ENCODE data around the gene MYL3. TPM values are rescaled to one million over a fixed set of nuclear protein-coding genes. Genes with fewer than 3 reads are reported as not detected.
"Not testable (repeated sequence)": the region's sequence is repeated elsewhere in the genome, so short reads cannot be mapped to it uniquely, and the experiment has no call there.

The MYL3 gene
- not detected for total RNA-seq

DNA sequence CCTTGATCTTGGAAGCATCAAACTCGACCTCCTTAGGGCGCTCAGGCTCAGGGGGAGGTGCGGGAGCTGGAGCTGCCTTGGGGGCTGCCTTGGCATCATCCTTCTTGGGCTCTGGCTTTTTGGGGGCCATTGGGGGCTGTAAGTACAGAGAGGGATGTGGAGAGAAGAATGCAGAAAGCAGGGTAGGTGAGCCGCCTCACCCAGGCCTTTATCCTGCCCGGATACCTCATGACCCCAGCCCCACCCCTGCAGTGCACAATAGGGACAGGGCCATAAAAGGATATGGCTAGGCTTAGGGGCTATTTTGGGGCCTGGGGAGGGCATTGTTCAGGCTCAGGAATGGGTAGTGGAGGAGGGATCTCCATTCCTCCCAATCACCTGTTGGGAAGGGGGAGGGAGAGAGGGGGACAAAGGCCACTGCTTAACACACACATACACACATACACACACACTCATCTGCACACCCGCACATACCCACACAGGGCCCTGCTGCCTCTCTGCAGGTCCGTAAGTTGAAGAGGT, at the start of gene MYL3:
Gene MYL3, minus strand, starts transcription at position 184 of the 522 bp plus-strand sequence. Its CDS starts 54 bp downstream, at position 130.
- POLR2A ChIA-PET = no interaction called here
- H3K27ac Mint-ChIP-seq = no peak within 1 kb of the TSS
- peaks cover 3% of the 10 kb centered on the region for H3K27me3 Mint-ChIP-seq
- no peak for DNase-seq
- no peaks in the 10 kb centered on the region for H3K4me1 Mint-ChIP-seq
- no peak for ATAC-seq (ENCODE audit: low read depth)
- H3K9me3 Mint-ChIP-seq = no peaks in the 10 kb centered on the region
- H3K36me3 Mint-ChIP-seq = no peaks in the 10 kb centered on the region
- no peak within 1 kb of the TSS for H3K4me3 Mint-ChIP-seq

DNA sequence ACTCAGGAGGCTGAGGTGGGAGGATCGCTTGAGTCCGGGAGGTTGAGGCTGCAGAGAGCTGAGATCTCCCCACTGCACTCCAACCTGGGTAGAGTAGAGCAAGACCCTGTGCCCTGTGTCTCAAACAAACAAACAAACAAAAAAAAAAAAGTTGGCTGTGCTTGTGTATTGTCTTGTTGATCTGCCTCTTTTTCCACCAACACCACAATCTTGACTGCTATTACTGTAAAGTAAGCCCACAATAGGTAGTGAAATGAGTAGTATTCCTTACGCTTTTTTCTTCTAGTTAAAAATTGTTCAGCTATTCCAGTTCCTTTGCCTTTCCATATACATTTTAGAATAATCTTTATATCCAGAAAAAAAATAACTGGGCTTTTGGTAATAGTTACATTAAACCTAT, 49.7 kb upstream of the MYL3 start:
- DNase-seq (no peak), ATAC-seq (ENCODE audit: low read depth) (no peak)
- POLR2A ChIA-PET = no interaction called here
- Mint-ChIP-seq H3K27me3 (no peaks in the 10 kb centered on the region), H3K9me3 (peaks cover 2% of the 10 kb centered on the region), H3K4me3 (no peak overlapping the region), H3K4me1 (peaks cover 14% of the 10 kb centered on the region), H3K36me3 (peaks cover 21% of the 10 kb centered on the region), H3K27ac (no peak overlapping the region)

DNA sequence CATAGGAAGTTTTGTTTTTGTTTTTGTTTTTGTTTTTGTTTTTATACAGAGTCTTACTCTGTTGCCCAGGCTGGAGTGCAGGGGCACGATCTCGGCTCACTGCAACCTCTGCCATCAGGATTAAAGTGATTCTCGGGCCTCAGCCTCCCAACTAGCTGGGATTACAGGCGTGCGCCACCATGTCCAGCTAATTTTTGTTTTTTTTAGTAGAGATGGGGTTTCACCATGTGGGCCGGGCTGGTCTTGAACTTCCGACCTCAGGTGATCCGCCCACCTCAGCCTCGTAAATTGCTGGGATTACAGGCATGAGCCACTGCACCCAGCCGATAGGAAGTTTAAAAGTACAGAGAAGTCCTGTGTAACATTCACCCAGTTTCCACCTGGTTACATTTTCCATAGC, 47.7 kb upstream of the MYL3 start:
- H3K36me3 Mint-ChIP-seq; ATAC-seq (ENCODE audit: low read depth); DNase-seq; H3K27ac Mint-ChIP-seq; H3K9me3 Mint-ChIP-seq; H3K4me3 Mint-ChIP-seq; H3K27me3 Mint-ChIP-seq: not testable (repeated sequence)
- H3K4me1 Mint-ChIP-seq = peaks cover 11% of the 10 kb centered on the region
- POLR2A ChIA-PET = interaction anchor here (1.1 kb wide), 1 partner anchor 65 kb away, joined by 3 read pairs; no protein-coding TSS in a partner anchor

DNA sequence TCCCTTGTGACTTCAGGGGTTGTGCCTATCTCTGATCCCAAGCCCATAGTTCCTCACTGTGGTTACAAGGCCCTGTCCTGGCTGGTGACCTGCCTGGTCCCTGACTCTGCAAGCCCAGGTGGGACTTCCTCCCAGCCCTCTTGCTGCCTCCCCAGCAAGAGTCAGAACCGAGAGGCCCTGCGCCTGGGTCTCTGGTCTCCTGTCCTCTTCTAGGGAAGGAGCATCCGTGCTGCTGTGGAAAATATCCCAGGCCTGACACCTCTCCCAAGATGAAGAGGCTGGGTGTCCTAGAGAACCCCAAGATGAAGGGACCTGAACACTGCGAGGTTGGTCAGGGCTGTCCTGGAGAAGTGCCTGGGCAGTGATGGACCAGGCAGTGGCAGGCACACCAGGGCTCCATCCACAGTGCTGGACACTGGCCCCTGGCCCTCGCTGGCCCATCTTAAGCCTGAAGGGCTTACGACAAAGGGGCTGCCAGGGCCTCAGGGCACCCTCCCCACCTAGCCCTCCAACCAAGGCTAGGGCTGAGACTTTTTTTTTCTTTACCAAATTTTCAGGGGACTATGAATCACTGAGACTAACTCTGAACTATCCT, 47.0 kb upstream of the MYL3 start:
- ATAC-seq (ENCODE audit: low read depth) = no peak
- Mint-ChIP-seq H3K4me1 (peaks cover 9% of the 10 kb centered on the region), H3K27ac (no peak overlapping the region), H3K36me3 (peaks cover 4% of the 10 kb centered on the region), H3K27me3 (no peaks in the 10 kb centered on the region), H3K9me3 (no peaks in the 10 kb centered on the region), H3K4me3 (no peak overlapping the region)
- POLR2A ChIA-PET = no interaction called here
- peak; percentile 21 for DNase-seq

DNA sequence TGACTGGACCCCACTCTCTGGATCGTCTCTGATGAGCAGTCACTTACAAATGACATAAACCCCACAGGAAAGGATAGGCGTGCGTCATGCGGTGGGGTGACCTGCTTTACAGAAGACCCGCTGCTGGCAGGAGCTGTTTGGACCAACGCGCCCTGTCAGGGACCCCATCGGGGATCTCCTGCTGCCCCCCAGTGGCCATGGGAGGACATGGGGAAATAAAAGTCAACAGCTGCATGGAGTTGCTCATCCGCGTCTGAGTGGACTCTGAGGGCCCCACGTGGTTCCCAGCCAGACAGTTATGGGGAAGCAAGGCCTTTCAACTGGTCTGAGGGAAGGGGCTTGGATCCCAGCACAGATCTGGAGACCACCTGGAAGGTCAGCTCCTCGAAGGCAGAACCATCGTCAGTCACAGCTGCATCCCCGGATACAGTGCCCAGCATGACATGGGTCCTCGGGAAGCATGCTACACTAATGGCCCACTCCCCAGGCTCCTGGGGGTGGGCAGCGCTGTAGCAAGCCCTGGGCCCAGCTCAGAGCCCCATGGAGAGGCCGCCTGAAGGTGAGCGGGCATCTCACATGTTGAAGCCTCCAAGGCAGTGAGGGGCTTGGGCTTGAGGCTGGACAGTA, 46.4 kb upstream of the MYL3 start:
- Mint-ChIP-seq H3K36me3 (peaks cover 2% of the 10 kb centered on the region), H3K27ac (peak overlapping the region; percentile 14), H3K4me3 (no peak overlapping the region), H3K4me1 (peaks cover 8% of the 10 kb centered on the region), H3K27me3 (no peaks in the 10 kb centered on the region), H3K9me3 (no peaks in the 10 kb centered on the region)
- POLR2A ChIA-PET = no interaction called here
- DNase-seq (peak; percentile 81), ATAC-seq (ENCODE audit: low read depth) (peak; percentile 80)

DNA sequence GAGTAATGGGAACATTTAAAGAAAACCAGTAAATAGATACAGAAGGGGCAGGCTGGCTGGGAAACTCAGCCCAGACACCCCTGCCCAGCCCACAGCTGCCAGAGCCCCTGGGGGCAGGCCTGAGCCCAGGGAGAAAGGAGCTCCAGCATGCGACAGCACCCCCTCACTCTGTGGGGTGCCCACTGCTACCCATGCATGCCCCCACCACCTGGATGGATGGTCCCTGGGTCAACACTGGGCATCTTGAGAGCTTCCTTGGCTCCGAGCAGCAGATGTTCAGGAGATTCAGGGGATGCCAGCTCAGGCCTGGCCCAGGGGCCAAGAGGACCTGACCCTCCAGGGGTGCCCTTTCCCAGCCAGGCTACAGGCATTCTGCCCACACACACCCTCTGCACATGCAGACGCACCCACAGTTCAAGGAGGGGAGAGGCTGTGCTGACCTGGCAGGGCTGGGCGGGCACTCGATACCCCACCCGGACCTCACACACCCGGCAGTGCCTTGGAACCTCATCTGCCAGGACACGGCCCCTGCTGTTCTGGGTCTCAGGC, 45.8 kb upstream of the MYL3 start:
- no peak overlapping the region for H3K4me3 Mint-ChIP-seq
- peaks cover 2% of the 10 kb centered on the region for H3K36me3 Mint-ChIP-seq
- DNase-seq (no peak), ATAC-seq (ENCODE audit: low read depth) (peak; percentile 8)
- H3K9me3 Mint-ChIP-seq = no peaks in the 10 kb centered on the region
- no peak overlapping the region for H3K27ac Mint-ChIP-seq
- H3K27me3 Mint-ChIP-seq = no peaks in the 10 kb centered on the region
- POLR2A ChIA-PET = no interaction called here
- H3K4me1 Mint-ChIP-seq = peaks cover 8% of the 10 kb centered on the region

DNA sequence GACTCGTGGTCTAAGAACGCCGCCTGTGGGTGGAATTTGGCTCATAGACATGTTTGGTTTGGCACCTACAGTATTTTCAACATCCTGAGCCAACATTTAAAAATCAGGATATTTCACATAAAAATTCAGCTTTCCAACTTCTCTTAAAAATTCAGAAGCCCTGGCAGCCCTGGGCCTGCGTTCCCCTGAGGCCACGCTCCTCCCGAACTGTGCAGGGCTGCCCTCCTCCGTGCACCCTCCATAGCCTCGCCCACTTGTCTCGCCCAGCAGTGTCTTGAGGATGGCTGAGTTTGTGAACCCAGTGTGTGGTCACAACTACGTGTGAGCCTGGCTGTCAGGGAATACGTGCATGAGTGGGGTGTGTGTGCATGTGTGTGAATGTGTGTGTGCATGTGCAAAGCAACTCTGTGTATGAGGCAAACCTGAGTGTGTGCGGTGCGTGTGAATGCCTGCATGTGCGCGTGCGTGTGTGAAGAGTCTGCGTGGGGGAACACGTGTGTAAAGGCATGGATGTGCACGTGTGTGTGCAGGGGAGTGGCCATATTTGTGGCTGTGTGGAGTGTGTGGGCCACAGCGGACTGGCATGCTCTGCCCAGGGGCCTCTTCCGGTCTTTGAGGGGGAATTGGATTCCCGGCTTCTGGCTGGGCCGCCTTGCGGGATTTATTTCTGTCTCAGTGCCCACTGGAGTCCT, 45.2 kb upstream of the MYL3 start:
- H3K36me3 Mint-ChIP-seq = peaks cover 2% of the 10 kb centered on the region
- ATAC-seq (ENCODE audit: low read depth) = no peak
- no peak overlapping the region for H3K4me3 Mint-ChIP-seq
- no peaks in the 10 kb centered on the region for H3K9me3 Mint-ChIP-seq
- no peak overlapping the region for H3K27ac Mint-ChIP-seq
- DNase-seq = peak; percentile 22
- H3K27me3 Mint-ChIP-seq = no peaks in the 10 kb centered on the region
- peaks cover 7% of the 10 kb centered on the region for H3K4me1 Mint-ChIP-seq
- POLR2A ChIA-PET = no interaction called here

DNA sequence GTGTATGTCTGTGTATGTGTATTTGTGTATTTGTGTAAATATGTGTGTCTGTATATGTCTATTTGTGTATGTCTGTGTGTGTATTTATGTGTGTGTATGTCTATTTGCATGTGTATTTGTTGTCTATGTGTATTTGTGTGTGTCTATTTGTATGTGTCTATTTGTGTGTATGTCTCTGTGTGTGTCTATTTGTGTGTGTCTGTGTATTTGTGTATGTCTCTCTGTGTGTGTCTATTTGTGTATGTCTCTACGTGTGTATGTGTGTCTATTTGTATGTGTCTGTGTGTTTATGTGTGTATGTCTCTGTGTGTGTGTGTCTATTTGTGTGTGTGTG, 44.7 kb upstream of the MYL3 start:
- Mint-ChIP-seq H3K27ac (no peak overlapping the region), H3K9me3 (no peaks in the 10 kb centered on the region), H3K27me3 (no peaks in the 10 kb centered on the region), H3K4me1 (peaks cover 5% of the 10 kb centered on the region), H3K4me3 (no peak overlapping the region), H3K36me3 (peaks cover 2% of the 10 kb centered on the region)
- ATAC-seq (ENCODE audit: low read depth) (no peak), DNase-seq (no peak)
- POLR2A ChIA-PET = no interaction called here

DNA sequence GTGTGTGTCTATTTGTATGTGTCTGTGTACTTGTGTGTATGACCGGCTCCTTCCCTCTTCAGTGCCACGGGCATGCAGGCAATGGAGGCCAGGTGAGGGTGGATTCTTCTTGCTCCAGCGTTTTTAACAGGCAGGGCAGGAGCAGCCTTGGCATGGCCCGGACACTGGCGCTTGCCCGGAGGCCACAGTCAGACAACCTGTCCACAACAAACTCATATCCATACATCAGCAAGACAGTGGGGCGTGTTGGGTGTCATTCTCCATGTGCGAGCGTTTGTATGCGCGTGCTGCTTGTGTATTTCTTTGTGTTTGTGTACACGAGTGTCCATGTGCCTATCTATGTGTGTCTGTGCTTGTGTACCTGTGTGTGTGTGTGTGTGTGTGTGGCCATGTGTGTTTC, 44.0 kb upstream of the MYL3 start:
- DNase-seq (peak; percentile 15), ATAC-seq (ENCODE audit: low read depth) (no peak)
- POLR2A ChIA-PET = no interaction called here

DNA sequence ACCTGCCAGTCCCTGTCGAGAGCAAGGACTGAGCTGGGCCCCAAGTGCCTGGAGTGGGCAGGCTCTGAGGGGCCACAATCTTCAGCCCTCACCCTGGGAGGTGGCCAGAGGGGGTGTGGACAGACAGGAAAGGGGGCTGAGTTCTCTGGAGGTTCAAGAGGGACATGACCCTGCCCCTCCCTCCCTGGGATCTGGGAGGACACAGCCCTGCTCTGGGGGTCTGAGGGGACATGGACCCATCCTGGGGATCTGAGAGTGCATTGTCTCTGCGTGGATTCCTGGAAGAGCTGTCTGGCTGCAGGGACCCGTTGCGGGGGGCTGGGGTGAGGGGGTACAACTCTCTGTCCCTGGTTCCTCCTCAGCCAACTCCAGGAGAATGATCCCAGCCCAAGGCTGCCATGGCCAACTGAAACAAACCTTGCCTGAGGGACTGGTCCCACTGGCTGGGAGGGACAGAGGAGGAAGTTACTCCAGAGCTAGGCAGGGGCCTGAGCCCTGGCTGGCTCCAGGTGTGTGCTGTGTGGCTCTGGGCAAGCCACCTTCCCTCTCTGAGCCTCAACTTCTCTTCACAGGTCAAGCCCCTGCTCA, 43.3 kb upstream of the MYL3 start:
- no peaks in the 10 kb centered on the region for H3K27me3 Mint-ChIP-seq
- H3K4me1 Mint-ChIP-seq = peaks cover 5% of the 10 kb centered on the region
- no peaks in the 10 kb centered on the region for H3K36me3 Mint-ChIP-seq
- no peak overlapping the region for H3K27ac Mint-ChIP-seq
- POLR2A ChIA-PET = no interaction called here
- no peak overlapping the region for H3K4me3 Mint-ChIP-seq
- no peaks in the 10 kb centered on the region for H3K9me3 Mint-ChIP-seq
- peak; percentile 23 for DNase-seq
- ATAC-seq (ENCODE audit: low read depth) = no peak

More for the DNA sequence above, 44.0 kb upstream of the MYL3 start:
- Mint-ChIP-seq H3K27me3 (no peaks in the 10 kb centered on the region), H3K9me3 (no peaks in the 10 kb centered on the region), H3K36me3 (peaks cover under 1% of the 10 kb centered on the region), H3K4me3 (no peak overlapping the region), H3K4me1 (peaks cover 5% of the 10 kb centered on the region), H3K27ac (peak overlapping the region; percentile 28)

DNA sequence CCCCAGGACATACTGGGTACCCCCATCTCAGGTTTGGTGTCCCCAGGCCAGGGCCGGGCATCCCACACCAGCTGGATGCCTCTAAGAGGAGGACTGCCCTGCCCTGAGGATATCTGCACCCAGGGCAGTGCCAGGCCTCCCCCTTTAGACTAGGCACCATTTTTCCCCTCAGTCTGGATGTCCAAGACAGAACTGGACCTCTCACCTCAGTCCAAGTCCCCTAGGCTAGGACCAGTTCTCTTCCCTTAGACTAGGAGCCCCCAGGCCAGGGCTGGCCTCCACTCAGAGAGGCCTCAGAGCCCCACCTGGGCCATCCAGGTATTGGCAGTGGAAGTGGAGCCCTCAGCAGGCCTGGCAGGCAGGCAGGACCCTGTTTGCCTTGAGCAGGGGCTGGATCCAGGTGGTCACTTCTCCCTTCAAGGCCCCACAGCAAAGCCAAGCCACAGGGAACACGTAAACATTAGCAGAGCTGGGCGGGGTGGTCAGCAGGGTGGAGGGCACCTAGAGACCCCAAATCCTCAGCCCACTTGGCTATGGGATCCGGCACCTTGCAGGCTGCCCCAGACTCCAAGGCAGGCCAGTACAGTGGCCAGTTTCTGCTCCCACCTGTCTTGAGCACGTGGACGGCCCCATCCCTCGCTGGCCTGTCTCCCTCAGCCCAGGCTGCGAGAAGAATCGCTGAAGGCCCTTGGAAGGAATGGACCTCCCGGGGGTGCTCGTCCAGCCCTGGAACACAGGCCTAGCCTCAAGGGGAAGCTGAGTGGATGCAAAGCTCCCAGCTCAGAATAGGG, 42.6 kb upstream of the MYL3 start:
- DNase-seq = peak; percentile 28
- H3K27ac Mint-ChIP-seq = no peak overlapping the region
- no peak for ATAC-seq (ENCODE audit: low read depth)
- peaks cover 5% of the 10 kb centered on the region for H3K4me1 Mint-ChIP-seq
- no peaks in the 10 kb centered on the region for H3K27me3 Mint-ChIP-seq
- no peaks in the 10 kb centered on the region for H3K36me3 Mint-ChIP-seq
- POLR2A ChIA-PET = no interaction called here
- no peaks in the 10 kb centered on the region for H3K9me3 Mint-ChIP-seq
- no peak overlapping the region for H3K4me3 Mint-ChIP-seq

DNA sequence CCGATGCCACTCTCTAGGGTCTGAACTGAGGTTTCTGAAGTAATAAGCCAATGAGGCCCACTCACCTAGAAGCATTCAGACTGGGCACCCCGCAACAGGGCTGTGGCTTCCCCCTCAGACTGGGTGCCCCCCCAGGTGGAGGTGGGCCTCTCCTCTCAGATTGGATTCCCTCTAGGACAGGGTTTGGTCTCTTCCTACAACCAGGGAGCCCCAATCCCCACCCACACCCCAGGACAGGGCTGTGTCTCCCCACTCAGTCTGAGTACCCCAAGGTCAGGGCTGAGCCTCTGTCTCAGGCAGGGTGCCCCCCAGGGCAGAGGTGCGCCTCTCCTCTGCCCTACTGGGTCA, 41.9 kb upstream of the MYL3 start:
- H3K27ac Mint-ChIP-seq = no peak overlapping the region
- DNase-seq (no peak), ATAC-seq (ENCODE audit: low read depth) (no peak)
- H3K36me3 Mint-ChIP-seq = no peaks in the 10 kb centered on the region
- H3K9me3 Mint-ChIP-seq = no peaks in the 10 kb centered on the region
- H3K4me3 Mint-ChIP-seq = no peak overlapping the region
- POLR2A ChIA-PET = no interaction called here
- no peaks in the 10 kb centered on the region for H3K27me3 Mint-ChIP-seq
- peaks cover 5% of the 10 kb centered on the region for H3K4me1 Mint-ChIP-seq
